HG03460 (cell line): ENCODE results near the gene IKZF1.

Experiments
- ATAC-seq: cut with Tn5 transposase; IDR thresholded peaks from one replicate; pipeline ENCODE4 v1.9.1; 2021; ENCODE audit not compliant: unreplicated experiment

The IKZF1 gene

GRCh38 chr7:50307368-50308032 lies 3.0 kb downstream of the IKZF1 start:
- ATAC-seq = no peak

- no peak for ATAC-seq
Measured at GRCh38 chr7:50308203-50308531, 3.7 kb downstream of the IKZF1 start.

- ATAC-seq = no peak
Measured at GRCh38 chr7:50308532-50309385, 4.2 kb downstream of the IKZF1 start.

GRCh38 chr7:50309721-50310120 lies 5.2 kb downstream of the IKZF1 start:
- ATAC-seq = no peak

- no peak for ATAC-seq
Measured at GRCh38 chr7:50310361-50310760, 5.8 kb downstream of the IKZF1 start.

GRCh38 chr7:50310956-50311355 lies 6.4 kb downstream of the IKZF1 start:
- ATAC-seq = no peak

- no peak for ATAC-seq
Measured at GRCh38 chr7:50312250-50313162, 8.0 kb downstream of the IKZF1 start.

GRCh38 chr7:50314836-50315592 lies 10.5 kb downstream of the IKZF1 start:
- ATAC-seq = no peak

- no peak for ATAC-seq
Measured at GRCh38 chr7:50315739-50316671, 11.5 kb downstream of the IKZF1 start.

GRCh38 chr7:50317221-50317678 lies 12.7 kb downstream of the IKZF1 start:
- peak; percentile 70 for ATAC-seq

GRCh38 chr7:50317697-50318669 lies 13.5 kb downstream of the IKZF1 start:
- peak; percentile 2 for ATAC-seq

- ATAC-seq = no peak
Measured at GRCh38 chr7:50321487-50322067, 17.1 kb downstream of the IKZF1 start.

GRCh38 chr7:50324113-50324512 lies 19.6 kb downstream of the IKZF1 start:
- ATAC-seq = no peak

- ATAC-seq = peak; percentile 43
Measured at GRCh38 chr7:50327443-50327842, 22.9 kb downstream of the IKZF1 start.

GRCh38 chr7:50329775-50330174 lies 25.3 kb downstream of the IKZF1 start:
- no peak for ATAC-seq

GRCh38 chr7:50330254-50330653 lies 25.7 kb downstream of the IKZF1 start:
- ATAC-seq = no peak

GRCh38 chr7:50330696-50331095 lies 26.2 kb downstream of the IKZF1 start:
- ATAC-seq = no peak
